CD4-positive, alpha-beta memory T cell (primary cell): ENCODE measurements around the gene PTH1R. TPM values are rescaled to one million over a fixed set of nuclear protein-coding genes. Genes with fewer than 3 reads are reported as not detected.
A peak's percentile ranks its signal among the peaks of the same experiment; 100 is the strongest.

Experiments
- CTCF ChIA-PET: fragments of 350-600 bp; sonication (Branson Sonifier 250); formaldehyde crosslinking; loops from one replicate; lab custom pipeline; 2021; ENCODE audit warnings: inconsistent platforms; ENCODE audit not compliant: partially characterized antibody; lab: Charles Lee
- POLR2A ChIA-PET: fragments of 350-600 bp; sonication (Branson Sonifier 250); formaldehyde crosslinking; loops from one replicate; lab custom pipeline; 2021; ENCODE audit not compliant: partially characterized antibody; lab: Charles Lee
- DNase-seq, 5 donors: peaks; one replicate each; pipeline versions ENCODE4 v3.0.0 to v3.0.0-alpha.2; 2020 to 2022; ENCODE audit warnings: mixed read lengths in 1 of 5
- H3K27ac ChIP-seq: one replicate; pipeline ENCODE4 v1.7.0; 2013; ENCODE audit warnings: low read depth, low read length
- H3K27me3 ChIP-seq: 2 replicates; pipeline ENCODE4 v1.7.0; 2013; ENCODE audit warnings: mild to moderate bottlenecking, low read length, moderate library complexity; ENCODE audit not compliant: insufficient read depth
- H3K36me3 ChIP-seq: 2 replicates; pipeline ENCODE4 v1.7.0; 2013; ENCODE audit warnings: mild to moderate bottlenecking, low read length, moderate library complexity; ENCODE audit not compliant: insufficient read depth
- H3K4me1 ChIP-seq: 2 replicates; pipeline ENCODE4 v1.7.0; 2013; ENCODE audit warnings: mild to moderate bottlenecking, low read length, moderate library complexity; ENCODE audit not compliant: insufficient read depth
- H3K4me3 ChIP-seq, 2 donors: one replicate each; pipeline ENCODE4 v1.7.0; 2013; ENCODE audit warnings: low read length in 2 of 2, mild to moderate bottlenecking in 1 of 2
- H3K9me3 ChIP-seq, 2 donors: one replicate each; pipeline ENCODE4 v1.7.0; 2013; ENCODE audit warnings: low read length in 2 of 2, control low read depth in 1 of 2; ENCODE audit not compliant: control insufficient read depth in 1 of 2
- H3K27ac Mint-ChIP-seq, 7 donors: one replicate each; pipeline ENCODE4 v1.8.0; 2020 to 2021; ENCODE audit warnings: mixed read lengths in 7 of 7, mild to moderate bottlenecking in 6 of 7, inconsistent platforms in 3 of 7, moderate library complexity in 3 of 7
- H3K27me3 Mint-ChIP-seq, 2 donors: one replicate each; pipeline ENCODE4 v1.8.0; 2020 to 2021; ENCODE audit warnings: mixed read lengths in 2 of 2
- H3K36me3 Mint-ChIP-seq, 2 donors: one replicate each; pipeline ENCODE4 v1.8.0; 2020 to 2021; ENCODE audit warnings: mixed read lengths in 2 of 2, inconsistent platforms in 1 of 2, mild to moderate bottlenecking in 1 of 2
- H3K4me1 Mint-ChIP-seq, 4 donors: one replicate each; pipeline ENCODE4 v1.8.0; 2020 to 2021; ENCODE audit warnings: mixed read lengths in 4 of 4, mild to moderate bottlenecking in 1 of 4
- H3K4me3 Mint-ChIP-seq, 8 donors: one replicate each; pipeline ENCODE4 v1.8.0; 2020 to 2021; ENCODE audit warnings: mixed read lengths in 8 of 8, mild to moderate bottlenecking in 7 of 8, moderate library complexity in 6 of 8, inconsistent platforms in 3 of 8
- H3K9me3 Mint-ChIP-seq, 8 donors: one replicate each; pipeline ENCODE4 v1.8.0; 2020 to 2021; ENCODE audit warnings: mixed read lengths in 8 of 8, mild to moderate bottlenecking in 5 of 8, inconsistent platforms in 3 of 8, moderate library complexity in 1 of 8
- intact Hi-C: fragments of 100-400 bp; cut with micrococcal nuclease; formaldehyde crosslinking; loops from one replicate; pipeline ENCODE4 v1.15.1; 2023
- polyA plus RNA-seq, 2 donors: library from polyadenylated mRNA; unstranded; fragments of 300-500 nt; fragmentation: Illumina TruSeq; gene quantifications; one replicate each; pipeline ENCODE4 v1.2.3, GENCODE V29; 2021
- total RNA-seq, 2 experiments: library from RNA; stranded (reverse); gene quantifications; one replicate each; pipeline ENCODE4 v1.2.3, GENCODE V29; 2021

The PTH1R gene
- total and polyA plus RNA-seq, 4 experiments from 2014 or later, result not detected

DNA sequence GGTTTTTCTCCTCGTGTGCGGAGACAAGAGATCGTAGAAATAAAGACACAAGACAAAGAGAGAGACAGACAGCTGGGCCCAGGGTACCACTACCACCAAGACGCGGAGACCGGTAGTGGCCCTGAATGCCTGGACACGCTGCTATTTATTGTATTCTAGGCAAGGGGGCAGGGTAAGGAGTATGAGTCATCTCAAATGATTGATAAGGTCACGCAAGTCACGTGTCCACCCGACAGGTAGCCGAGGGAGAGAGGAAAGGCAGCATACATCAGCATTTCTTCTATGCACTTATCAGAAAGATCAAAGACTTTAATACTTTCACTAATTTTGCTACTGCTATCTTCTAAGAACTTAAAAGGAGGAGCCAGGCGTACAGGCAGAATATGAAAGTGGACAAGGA is 42.5 kb upstream of the PTH1R start:
- H3K27ac ChIP-seq, result no peak overlapping the region
- peaks cover 7 to 15% of the 10 kb centered on the region in 2 donors for H3K36me3 Mint-ChIP-seq
- no peak overlapping the region for H3K4me3 Mint-ChIP-seq
- no peak for DNase-seq
- no peak overlapping the region for H3K27ac Mint-ChIP-seq
- no peaks in the 10 kb centered on the region for H3K9me3 ChIP-seq
- ChIA-PET POLR2A (no interaction called here), CTCF (interaction anchor here (3.1 kb wide), 1 partner anchor 11 kb away, joined by 14 read pairs; no protein-coding TSS in a partner anchor)
- H3K27me3 ChIP-seq, result no peaks in the 10 kb centered on the region
- no peaks in the 10 kb centered on the region for H3K36me3 ChIP-seq
- peaks cover 4 to 33% (median 25%) of the 10 kb centered on the region in 8 donors for H3K9me3 Mint-ChIP-seq
- H3K4me3 ChIP-seq, result no peak overlapping the region
- H3K4me1 ChIP-seq, result no peaks in the 10 kb centered on the region
- no peaks in the 10 kb centered on the region for H3K4me1 Mint-ChIP-seq
- intact Hi-C loops, result no loop called here
- peaks cover 1 to 2% of the 10 kb centered on the region in 2 donors for H3K27me3 Mint-ChIP-seq

- Histone ChIP-seq H3K4me1 (no peaks in the 10 kb centered on the region), H3K27me3 (no peaks in the 10 kb centered on the region), H3K9me3 (peaks cover 0 to 3% of the 10 kb centered on the region in 2 donors), H3K27ac (no peak overlapping the region), H3K4me3 (no peak overlapping the region), H3K36me3 (no peaks in the 10 kb centered on the region)
- ChIA-PET CTCF (interaction anchor here (3.1 kb wide), 1 partner anchor 11 kb away, joined by 14 read pairs; no protein-coding TSS in a partner anchor), POLR2A (no interaction called here)
- no peak overlapping the region for H3K4me3 Mint-ChIP-seq
- no peaks in the 10 kb centered on the region for H3K4me1 Mint-ChIP-seq
- H3K27ac Mint-ChIP-seq, result no peak overlapping the region
- peaks cover 4 to 37% (median 29%) of the 10 kb centered on the region in 8 donors for H3K9me3 Mint-ChIP-seq
- intact Hi-C loops, result no loop called here
- DNase-seq, result no peak
- H3K27me3 Mint-ChIP-seq, result peaks cover 1 to 2% of the 10 kb centered on the region in 2 donors
- peaks cover 8 to 15% of the 10 kb centered on the region in 2 donors for H3K36me3 Mint-ChIP-seq
Observed at GRCh38 chr3:46835491-46835890, 42.0 kb upstream of the PTH1R start.

DNA sequence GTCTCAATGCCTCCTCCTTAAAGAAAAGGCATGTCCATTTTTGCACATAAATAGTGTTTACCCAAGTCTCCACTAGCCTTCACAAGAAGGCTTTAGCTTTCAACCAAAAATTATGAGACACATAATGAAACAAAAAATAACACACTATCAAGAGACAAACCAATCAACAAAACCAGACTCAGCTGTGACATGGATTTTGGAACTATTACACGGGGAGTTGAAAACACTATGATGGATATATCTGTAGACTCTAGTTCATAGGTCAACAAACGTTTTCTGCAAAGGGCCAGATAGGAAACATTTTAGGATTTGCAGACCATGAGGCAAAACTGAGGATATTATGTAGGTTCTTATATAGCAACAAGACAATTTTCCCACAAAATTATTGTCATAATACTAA is 39.2 kb upstream of the PTH1R start:
- Mint-ChIP-seq H3K4me3 (no peak overlapping the region), H3K27ac (no peak overlapping the region), H3K27me3 (peaks cover 0 to 1% of the 10 kb centered on the region in 2 donors), H3K36me3 (peaks cover 15 to 17% of the 10 kb centered on the region in 2 donors), H3K4me1 (no peaks in the 10 kb centered on the region), H3K9me3 (peaks cover 4 to 55% (median 46%) of the 10 kb centered on the region in 8 donors)
- H3K36me3 ChIP-seq, result no peaks in the 10 kb centered on the region
- intact Hi-C loops, result no loop called here
- ChIA-PET CTCF (interaction anchor here (1.3 to 3.1 kb wide), 2 partner anchors 8 to 11 kb away, joined by 3 to 14 read pairs; no protein-coding TSS in a partner anchor), POLR2A (no interaction called here)
- H3K4me3 ChIP-seq, result no peak overlapping the region
- H3K27me3 ChIP-seq, result no peaks in the 10 kb centered on the region
- peaks cover 0 to 3% of the 10 kb centered on the region in 2 donors for H3K9me3 ChIP-seq
- no peaks in the 10 kb centered on the region for H3K4me1 ChIP-seq
- DNase-seq, result no peak
- no peak overlapping the region for H3K27ac ChIP-seq

DNA sequence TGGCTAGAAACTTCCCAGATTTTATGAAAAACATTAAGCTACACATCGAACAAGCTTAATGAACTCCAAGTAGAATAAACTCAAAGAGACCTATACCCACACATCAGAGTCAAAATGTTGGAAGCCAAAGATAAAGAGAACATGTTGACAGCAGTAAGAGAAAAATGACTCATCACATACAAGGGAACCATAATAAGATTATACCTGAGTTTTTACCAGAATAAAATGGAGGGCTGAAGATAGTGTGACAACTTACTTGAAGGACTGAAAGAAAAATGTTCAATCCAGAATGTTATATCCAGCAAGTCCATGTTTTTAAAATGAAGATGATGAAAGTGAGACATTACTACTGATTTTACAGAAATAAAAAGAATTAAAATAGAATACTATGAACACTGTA is 37.0 kb upstream of the PTH1R start:
- no peak overlapping the region for H3K27ac ChIP-seq
- ChIA-PET POLR2A (no interaction called here), CTCF (no interaction called here)
- H3K27ac Mint-ChIP-seq, result no peak overlapping the region
- intact Hi-C loops, result no loop called here
- H3K9me3 Mint-ChIP-seq, result peaks cover 4 to 55% (median 46%) of the 10 kb centered on the region in 8 donors
- H3K4me1 ChIP-seq, result peaks cover 5% of the 10 kb centered on the region
- H3K4me3 ChIP-seq, result no peak overlapping the region
- peaks cover 15 to 17% of the 10 kb centered on the region in 2 donors for H3K36me3 Mint-ChIP-seq
- no peaks in the 10 kb centered on the region for H3K27me3 ChIP-seq
- DNase-seq, result no peak
- peaks cover 0 to 3% of the 10 kb centered on the region in 2 donors for H3K9me3 ChIP-seq
- no peak overlapping the region for H3K4me3 Mint-ChIP-seq
- no peaks in the 10 kb centered on the region for H3K36me3 ChIP-seq
- no peaks in the 10 kb centered on the region for H3K27me3 Mint-ChIP-seq
- H3K4me1 Mint-ChIP-seq, result peaks cover 0 to 11% (median under 1%) of the 10 kb centered on the region in 4 donors

DNA sequence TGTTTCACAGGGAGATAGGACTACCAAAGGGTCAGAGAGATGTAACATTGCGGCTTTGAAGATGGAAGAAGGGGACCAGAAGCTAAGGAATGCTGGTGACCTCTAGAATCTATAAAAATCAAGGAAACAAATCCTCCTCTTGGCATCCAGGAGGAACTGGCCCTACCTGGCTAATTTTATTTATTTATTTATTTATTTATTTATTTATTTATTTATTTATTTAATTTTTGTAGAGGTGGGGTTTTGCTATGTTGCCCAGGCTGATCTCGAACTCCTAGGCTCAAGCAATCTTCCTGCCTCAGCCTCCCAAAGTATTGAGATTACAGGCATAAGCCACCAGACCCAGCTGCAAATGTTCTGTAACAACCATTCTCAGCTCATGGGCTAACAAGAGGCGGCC is 34.0 kb upstream of the PTH1R start:
- no peak overlapping the region for H3K27ac Mint-ChIP-seq
- Histone ChIP-seq H3K9me3 (peaks cover 0 to 3% of the 10 kb centered on the region in 2 donors), H3K27me3 (no peaks in the 10 kb centered on the region), H3K4me3 (no peak overlapping the region), H3K36me3 (no peaks in the 10 kb centered on the region), H3K27ac (no peak overlapping the region), H3K4me1 (peaks cover 15% of the 10 kb centered on the region)
- peaks cover 2 to 11% (median 5%) of the 10 kb centered on the region in 4 donors for H3K4me1 Mint-ChIP-seq
- no peak overlapping the region for H3K4me3 Mint-ChIP-seq
- H3K9me3 Mint-ChIP-seq, result peaks cover 1 to 39% (median 31%) of the 10 kb centered on the region in 8 donors
- peaks cover 7 to 11% of the 10 kb centered on the region in 2 donors for H3K36me3 Mint-ChIP-seq
- intact Hi-C loops, result no loop called here
- ChIA-PET CTCF (no interaction called here), POLR2A (no interaction called here)
- H3K27me3 Mint-ChIP-seq, result no peaks in the 10 kb centered on the region
- DNase-seq, result no peak

- Histone ChIP-seq H3K27me3 (no peaks in the 10 kb centered on the region), H3K27ac (no peak overlapping the region), H3K36me3 (no peaks in the 10 kb centered on the region), H3K9me3 (peaks cover 0 to 3% of the 10 kb centered on the region in 2 donors), H3K4me1 (peaks cover 15% of the 10 kb centered on the region), H3K4me3 (no peak overlapping the region)
- Mint-ChIP-seq H3K4me3 (peak overlapping the region; percentile 41 to 85 (median 74)), H3K27ac (peak overlapping the region in 3 of 7 donors; percentile 18 to 60 (median 31)), H3K9me3 (peaks cover 0 to 30% (median 23%) of the 10 kb centered on the region in 8 donors), H3K4me1 (peaks cover 2 to 11% (median 5%) of the 10 kb centered on the region in 4 donors), H3K36me3 (peaks cover 1 to 10% of the 10 kb centered on the region in 2 donors), H3K27me3 (no peaks in the 10 kb centered on the region)
- ChIA-PET CTCF (interaction anchor here (3.4 kb wide), 1 partner anchor 8 kb away, joined by 14 read pairs; no protein-coding TSS in a partner anchor), POLR2A (no interaction called here)
- no peak for DNase-seq
- intact Hi-C loops, result no loop called here
Observed at GRCh38 chr3:46844397-46844796, 33.1 kb upstream of the PTH1R start.

GRCh38 chr3:46844881-46845312 is 32.6 kb upstream of the PTH1R start:
- no peak overlapping the region for H3K27ac ChIP-seq

More at GRCh38 chr3:46844881-46845312, 32.6 kb upstream of the PTH1R start:
- H3K4me1 ChIP-seq, result peaks cover 15% of the 10 kb centered on the region
- ChIA-PET POLR2A (interaction anchor here (1.6 kb wide), 1 partner anchor 536 kb away, joined by 4 read pairs; the partner anchor contains the start of gene PTPN23), CTCF (interaction anchor here (0.9 to 3.4 kb wide), 7 partner anchors 8 to 102 kb away, joined by 3 to 17 read pairs (median 7); no protein-coding TSS in a partner anchor)
- no peaks in the 10 kb centered on the region for H3K27me3 ChIP-seq
- no peak overlapping the region for H3K4me3 ChIP-seq
- H3K27me3 Mint-ChIP-seq, result no peaks in the 10 kb centered on the region
- peaks cover 0 to 10% of the 10 kb centered on the region in 2 donors for H3K36me3 Mint-ChIP-seq
- H3K27ac Mint-ChIP-seq, result peak overlapping the region in 2 of 7 donors; percentile 60 to 70
- H3K4me3 Mint-ChIP-seq, result peak overlapping the region; percentile 74 to 85 (median 80)
- DNase-seq, result no peak
- peaks cover 2 to 11% (median 5%) of the 10 kb centered on the region in 4 donors for H3K4me1 Mint-ChIP-seq
- intact Hi-C loops, result loop anchor here (5.0 kb wide), 1 partner anchor 52 kb away; no protein-coding TSS in a partner anchor
- H3K36me3 ChIP-seq, result no peaks in the 10 kb centered on the region
- peaks cover 0 to 3% of the 10 kb centered on the region in 2 donors for H3K9me3 ChIP-seq
- peaks cover 0 to 27% (median 21%) of the 10 kb centered on the region in 8 donors for H3K9me3 Mint-ChIP-seq
